ENCODE data around the gene CIPC. TPM values are rescaled to one million over a fixed set of nuclear protein-coding genes. Genes with fewer than 3 reads are reported as not detected.

Gene CIPC
- total and polyA plus RNA-seq, 4 donors, result 6.4 to 32.0 (median 18.6) TPM

GRCh38 chr14:77153802-77154201 lies 55.7 kb downstream of the CIPC start:
- Histone ChIP-seq H3K27ac (ENCODE audit: low read depth in 1 of 2, low read length in 1 of 2) (no peak overlapping the region), H3K4me3 (no peak overlapping the region), H3K9ac (ENCODE audit: insufficient read depth in 1 of 2, low read length in 2 of 2) (no peak overlapping the region), H3K4me1 (ENCODE audit: control insufficient read depth in 5 of 5, insufficient read depth in 5 of 5, low read length in 5 of 5) (peaks cover 0 to 2% (median 0%) of the 10 kb centered on the region in 5 donors), H3K36me3 (ENCODE audit: control insufficient read depth in 4 of 4, insufficient read depth in 4 of 4, low read length in 4 of 4) (no peaks in the 10 kb centered on the region), H3K9me3 (ENCODE audit: control insufficient read depth in 4 of 4, insufficient read depth in 3 of 4, low read length in 3 of 4) (peaks cover 0 to 3% (median 0%) of the 10 kb centered on the region in 4 donors), H3K27me3 (ENCODE audit: control insufficient read depth in 3 of 3, insufficient read depth in 3 of 3, low read length in 2 of 3) (peaks cover 0 to 29% (median 11%) of the 10 kb centered on the region in 3 donors)
- WGBS, 2 donors, result 93 to 94% methylated on average over 3 of the region's 3 CpGs
- ATAC-seq (ENCODE audit: insufficient read depth, low FRiP score) (no peak), DNase-seq (no peak)
- TF ChIP-seq CTCF (IDR thresholded peaks at IDR 0.05; ENCODE audit: control extremely low read depth, extremely low read depth), result no peak

DNA sequence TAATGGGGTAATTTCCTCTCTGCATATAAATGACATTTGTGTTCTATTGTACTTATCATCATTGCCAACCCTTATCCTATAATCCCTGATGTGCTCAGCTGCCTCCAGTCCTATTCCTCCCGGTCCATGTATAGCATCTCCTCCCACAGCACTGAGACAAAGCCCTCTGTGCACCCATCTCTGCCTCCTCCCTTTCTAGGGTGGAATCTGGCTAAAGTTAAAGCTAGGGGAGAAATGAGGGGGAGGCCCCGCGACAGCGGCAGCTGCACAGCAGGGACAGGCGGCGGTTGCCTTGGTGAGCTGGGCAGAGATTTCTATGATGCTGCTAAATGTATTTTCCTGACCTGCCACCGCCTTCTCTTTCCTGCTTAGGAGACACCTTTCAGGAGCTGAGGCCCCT lies 56.4 kb downstream of the CIPC start:
- no peak for TF ChIP-seq CTCF (IDR thresholded peaks at IDR 0.05; ENCODE audit: control extremely low read depth, extremely low read depth)
- Histone ChIP-seq H3K4me1 (ENCODE audit: control insufficient read depth in 5 of 5, insufficient read depth in 5 of 5, low read length in 5 of 5) (peaks cover 0 to 2% (median 0%) of the 10 kb centered on the region in 5 donors), H3K9me3 (ENCODE audit: control insufficient read depth in 4 of 4, insufficient read depth in 3 of 4, low read length in 3 of 4) (peaks cover 0 to 5% (median 0%) of the 10 kb centered on the region in 4 donors), H3K9ac (ENCODE audit: insufficient read depth in 1 of 2, low read length in 2 of 2) (no peak overlapping the region), H3K27me3 (ENCODE audit: control insufficient read depth in 3 of 3, insufficient read depth in 3 of 3, low read length in 2 of 3) (peaks cover 0 to 28% (median 11%) of the 10 kb centered on the region in 3 donors), H3K4me3 (no peak overlapping the region), H3K27ac (ENCODE audit: low read depth in 1 of 2, low read length in 1 of 2) (no peak overlapping the region), H3K36me3 (ENCODE audit: control insufficient read depth in 4 of 4, insufficient read depth in 4 of 4, low read length in 4 of 4) (no peaks in the 10 kb centered on the region)
- 58 to 68% methylated on average over 7 of the region's 7 CpGs for WGBS, 2 donors
- DNase-seq (no peak), ATAC-seq (ENCODE audit: insufficient read depth, low FRiP score) (no peak)

GRCh38 chr14:77155083-77155482 lies 57.0 kb downstream of the CIPC start:
- TF ChIP-seq CTCF (IDR thresholded peaks at IDR 0.05; ENCODE audit: control extremely low read depth, extremely low read depth), result no peak
- 74 to 87% methylated on average over 2 of the region's 2 CpGs for WGBS, 2 donors
- Histone ChIP-seq H3K4me1 (ENCODE audit: control insufficient read depth in 5 of 5, insufficient read depth in 5 of 5, low read length in 5 of 5) (peaks cover 0 to 2% (median 0%) of the 10 kb centered on the region in 5 donors), H3K9ac (ENCODE audit: insufficient read depth in 1 of 2, low read length in 2 of 2) (no peak overlapping the region), H3K9me3 (ENCODE audit: control insufficient read depth in 4 of 4, insufficient read depth in 3 of 4, low read length in 3 of 4) (peaks cover 0 to 5% (median 0%) of the 10 kb centered on the region in 4 donors), H3K27me3 (ENCODE audit: control insufficient read depth in 3 of 3, insufficient read depth in 3 of 3, low read length in 2 of 3) (peaks cover 0 to 25% (median 11%) of the 10 kb centered on the region in 3 donors), H3K36me3 (ENCODE audit: control insufficient read depth in 4 of 4, insufficient read depth in 4 of 4, low read length in 4 of 4) (no peaks in the 10 kb centered on the region), H3K27ac (ENCODE audit: low read depth in 1 of 2, low read length in 1 of 2) (no peak overlapping the region), H3K4me3 (no peak overlapping the region)
- DNase-seq (no peak), ATAC-seq (ENCODE audit: insufficient read depth, low FRiP score) (no peak)

DNA sequence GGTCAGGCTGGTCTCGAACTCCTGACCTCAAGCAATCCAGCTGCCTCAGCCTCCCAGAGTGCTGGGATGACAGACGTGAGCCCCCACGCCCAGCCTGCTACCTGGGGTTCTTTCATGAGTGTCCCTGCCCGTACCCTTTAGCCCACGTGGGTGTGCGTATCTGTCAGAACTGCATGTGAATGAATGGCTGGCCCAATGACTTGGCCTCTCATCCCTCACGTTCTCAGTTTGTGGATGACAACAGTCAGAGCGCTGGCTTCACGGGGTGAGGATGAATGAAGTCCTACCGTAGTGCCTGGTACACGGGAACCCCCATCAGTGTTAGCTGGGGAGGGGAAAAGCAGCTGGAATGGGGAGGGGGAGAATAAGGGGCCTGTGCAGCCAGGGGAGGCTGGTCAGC lies 59.7 kb downstream of the CIPC start:
- no peak overlapping the region for H3K9ac ChIP-seq (ENCODE audit: insufficient read depth in 1 of 2, low read length in 2 of 2)
- H3K9me3 ChIP-seq (ENCODE audit: control insufficient read depth in 4 of 4, insufficient read depth in 3 of 4, low read length in 3 of 4), result peaks cover 0 to 5% (median 0%) of the 10 kb centered on the region in 4 donors
- WGBS, 2 donors, result 42 to 59% methylated on average over 11 of the region's 11 CpGs
- peaks cover 0 to 30% (median 12%) of the 10 kb centered on the region in 3 donors for H3K27me3 ChIP-seq (ENCODE audit: control insufficient read depth in 3 of 3, insufficient read depth in 3 of 3, low read length in 2 of 3)
- no peak overlapping the region for H3K27ac ChIP-seq (ENCODE audit: low read depth in 1 of 2, low read length in 1 of 2)
- ATAC-seq (ENCODE audit: insufficient read depth, low FRiP score), result no peak
- no peak overlapping the region for H3K4me3 ChIP-seq
- no peaks in the 10 kb centered on the region for H3K36me3 ChIP-seq (ENCODE audit: control insufficient read depth in 4 of 4, insufficient read depth in 4 of 4, low read length in 4 of 4)
- peaks cover 0 to 3% (median 0%) of the 10 kb centered on the region in 5 donors for H3K4me1 ChIP-seq (ENCODE audit: control insufficient read depth in 5 of 5, insufficient read depth in 5 of 5, low read length in 5 of 5)
- no peak for DNase-seq
- TF ChIP-seq CTCF (IDR thresholded peaks at IDR 0.05; ENCODE audit: control extremely low read depth, extremely low read depth), result no peak

All from lung (tissue), 12 donors.